ENCODE data around the gene PRSS23. TPM values are rescaled to one million over a fixed set of nuclear protein-coding genes. Genes with fewer than 3 reads are reported as not detected.

Gene PRSS23
- total RNA-seq, 4 donors from 2014 or later: 11.9 to 36.3 (median 29.0) TPM

- Histone ChIP-seq H3K27ac (no peak overlapping the region), H3K9me3 (no peaks in the 10 kb centered on the region), H3K4me3 (no peak overlapping the region), H3K36me3 (no peaks in the 10 kb centered on the region), H3K27me3 (no peaks in the 10 kb centered on the region), H3K4me1 (peaks cover 0 to 4% (median 0%) of the 10 kb centered on the region in 4 donors)
- no peak for DNase-seq (ENCODE audit: low spot score in 2 of 2)
- TF ChIP-seq POLR2A (IDR thresholded peaks at IDR 0.05) (no peak), CTCF (IDR thresholded peaks at IDR 0.05) (no peak), EP300 (IDR thresholded peaks at IDR 0.05) (no peak)
These were observed 12.7 kb upstream of the PRSS23 start for GRCh38 chr11:86787656-86788055.

GRCh38 chr11:86790195-86790725 is 10.1 kb upstream of the PRSS23 start:
- no peak for DNase-seq (ENCODE audit: low spot score in 2 of 2)
- H3K4me3 ChIP-seq: no peak overlapping the region
- no peak for TF ChIP-seq POLR2A (IDR thresholded peaks at IDR 0.05)
- TF ChIP-seq CTCF (IDR thresholded peaks at IDR 0.05): no peak
- no peak for TF ChIP-seq EP300 (IDR thresholded peaks at IDR 0.05)
- H3K9me3 ChIP-seq: no peaks in the 10 kb centered on the region
- no peaks in the 10 kb centered on the region for H3K4me1 ChIP-seq
- H3K27ac ChIP-seq: no peak overlapping the region
- no peaks in the 10 kb centered on the region for H3K36me3 ChIP-seq
- H3K27me3 ChIP-seq: no peaks in the 10 kb centered on the region

- no peak for TF ChIP-seq POLR2A (IDR thresholded peaks at IDR 0.05)
- 91 to 94% methylated on average over 5 of the region's 5 CpGs for WGBS, 2 donors
- H3K27me3 ChIP-seq: no peaks in the 10 kb centered on the region
- H3K4me1 ChIP-seq: no peaks in the 10 kb centered on the region
- H3K4me3 ChIP-seq: no peak overlapping the region
- no peaks in the 10 kb centered on the region for H3K36me3 ChIP-seq
- no peak for DNase-seq (ENCODE audit: low spot score in 2 of 2)
- no peaks in the 10 kb centered on the region for H3K9me3 ChIP-seq
- H3K27ac ChIP-seq: no peak overlapping the region
These were observed 9.2 kb upstream of the PRSS23 start for GRCh38 chr11:86790867-86791849.

- Histone ChIP-seq H3K36me3 (no peaks in the 10 kb centered on the region), H3K27me3 (no peaks in the 10 kb centered on the region), H3K4me1 (no peaks in the 10 kb centered on the region), H3K27ac (no peak overlapping the region), H3K4me3 (no peak overlapping the region), H3K9me3 (no peaks in the 10 kb centered on the region)
- WGBS, 2 donors: 79 to 87% methylated on average over 3 of the region's 3 CpGs
- DNase-seq (ENCODE audit: low spot score in 2 of 2): no peak
- TF ChIP-seq POLR2A (IDR thresholded peaks at IDR 0.05) (no peak), EP300 (IDR thresholded peaks at IDR 0.05) (no peak), CTCF (IDR thresholded peaks at IDR 0.05) (no peak)
These were observed 8.2 kb upstream of the PRSS23 start for GRCh38 chr11:86792150-86792549.

GRCh38 chr11:86793307-86793706 is 7.0 kb upstream of the PRSS23 start:
- Histone ChIP-seq H3K4me3 (no peak overlapping the region), H3K27ac (no peak overlapping the region), H3K9me3 (no peaks in the 10 kb centered on the region), H3K27me3 (no peaks in the 10 kb centered on the region), H3K4me1 (no peaks in the 10 kb centered on the region), H3K36me3 (no peaks in the 10 kb centered on the region)
- no peak for DNase-seq (ENCODE audit: low spot score in 2 of 2)
- TF ChIP-seq CTCF (IDR thresholded peaks at IDR 0.05) (no peak), POLR2A (IDR thresholded peaks at IDR 0.05) (no peak), EP300 (IDR thresholded peaks at IDR 0.05) (no peak)
- 94 to 100% methylated on average over 1 of the region's 1 CpG for WGBS, 2 donors

All from tibial nerve (tissue), 4 donors.